GM15510 (cell line): ENCODE measurements around the gene NEXN.

Source experiments
- POLR2A ChIP-seq: IDR thresholded peaks from 3 replicates; pipeline ENCODE4 v1.6.1; 2011; ENCODE audit warnings: borderline replicate concordance; ENCODE audit not compliant: insufficient read length; ENCODE audit errors: extremely low read depth

Gene NEXN

GRCh38 chr1:77888781-77889642, 588 bp downstream of the NEXN start:
- TF ChIP-seq POLR2A: no peak

DNA sequence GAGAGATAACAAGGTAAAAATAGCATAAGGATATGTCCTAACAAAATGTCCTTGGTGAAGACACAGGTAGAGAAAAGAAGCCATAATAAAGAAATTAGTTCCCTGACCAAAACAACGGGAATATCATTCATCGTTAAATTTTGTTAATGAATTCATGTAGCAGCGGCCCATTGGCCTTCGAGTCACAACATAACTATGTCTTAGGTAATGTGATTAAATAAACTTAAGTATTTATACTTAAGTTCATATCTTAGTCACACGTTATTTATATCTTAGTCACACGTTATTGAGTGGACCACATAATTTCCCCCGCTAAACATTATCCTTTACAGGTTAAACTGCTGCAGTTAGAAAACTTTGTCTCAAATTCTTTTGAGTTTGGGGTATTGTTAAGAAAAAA, 1.2 kb downstream of the NEXN start:
- TF ChIP-seq POLR2A: no peak

DNA sequence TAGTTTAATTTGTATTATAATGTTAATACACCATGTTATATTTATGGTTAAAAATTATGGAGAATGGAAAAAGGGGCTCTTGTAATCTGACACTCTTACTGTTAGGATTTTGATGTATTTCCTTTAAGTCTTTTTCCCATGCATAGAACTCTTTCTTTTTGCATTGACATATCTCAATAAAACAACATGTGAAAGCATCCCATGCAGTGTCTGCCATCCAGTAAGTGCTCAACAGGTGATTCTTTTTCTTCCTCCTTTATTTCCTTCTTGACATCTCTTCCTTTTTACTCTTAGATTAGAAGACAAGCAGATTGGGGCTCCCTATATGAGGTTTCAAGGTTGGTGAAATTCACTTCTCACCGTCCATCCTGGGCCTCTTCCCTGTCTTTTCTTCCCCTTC, 2.8 kb downstream of the NEXN start:
- no peak for TF ChIP-seq POLR2A

- no peak for TF ChIP-seq POLR2A
These were observed 11.4 kb downstream of the NEXN start for GRCh38 chr1:77899647-77900320.

DNA sequence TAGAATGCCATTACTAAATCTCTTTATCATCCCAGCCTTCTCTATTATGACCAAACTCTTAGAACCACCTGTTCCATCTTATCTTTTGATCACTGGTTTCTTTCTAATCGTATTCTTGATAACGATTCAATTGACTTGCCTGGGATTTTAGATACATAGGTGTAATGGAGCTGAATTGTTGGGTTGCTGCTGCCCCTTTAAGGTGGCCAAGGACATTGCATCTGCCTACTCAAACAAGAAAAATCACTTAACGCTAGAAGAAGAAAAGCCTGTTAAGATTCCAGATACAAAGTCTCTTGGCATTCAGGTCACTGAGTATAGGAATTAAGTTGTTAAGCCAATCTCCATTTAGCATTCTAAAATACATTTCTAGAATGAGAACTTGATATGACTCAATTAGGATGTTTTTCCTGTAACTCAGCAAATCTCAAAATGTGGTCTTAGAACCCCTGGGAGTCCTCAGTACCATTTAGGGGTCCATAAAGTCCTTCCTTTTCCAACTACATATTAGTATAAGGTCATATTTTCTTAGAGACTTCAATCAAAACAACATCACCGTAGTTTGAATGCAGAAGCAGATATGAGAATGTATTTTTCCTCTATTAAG, 12.4 kb downstream of the NEXN start:
- no peak for TF ChIP-seq POLR2A

DNA sequence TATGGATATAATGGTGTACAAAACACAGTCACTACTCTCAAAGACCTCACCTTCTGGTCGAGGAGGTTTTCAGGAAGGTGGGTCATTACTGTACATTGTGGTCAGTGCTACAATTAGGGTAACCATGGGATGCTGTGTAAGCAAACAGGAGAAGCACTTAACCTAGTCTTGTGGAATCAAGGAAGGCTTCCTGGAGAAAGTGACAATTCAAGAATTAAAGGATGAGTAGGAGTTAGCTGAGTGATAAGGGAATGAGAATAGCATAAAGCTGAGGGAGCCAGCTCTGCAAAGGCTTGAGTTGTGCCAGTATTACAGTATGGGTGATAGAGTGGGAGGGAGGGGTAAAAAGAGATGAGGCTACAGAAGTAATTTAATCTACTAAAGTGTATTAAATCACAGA, 17.2 kb downstream of the NEXN start:
- no peak for TF ChIP-seq POLR2A

- no peak for TF ChIP-seq POLR2A
These were observed 17.7 kb downstream of the NEXN start for GRCh38 chr1:77906019-77906545.

GRCh38 chr1:77906624-77907023, 18.2 kb downstream of the NEXN start:
- no peak for TF ChIP-seq POLR2A

GRCh38 chr1:77910116-77910515, 21.7 kb downstream of the NEXN start:
- TF ChIP-seq POLR2A: no peak

GRCh38 chr1:77925518-77925917, 37.1 kb downstream of the NEXN start:
- TF ChIP-seq POLR2A: no peak

GRCh38 chr1:77925956-77926355, 37.5 kb downstream of the NEXN start:
- TF ChIP-seq POLR2A: no peak

DNA sequence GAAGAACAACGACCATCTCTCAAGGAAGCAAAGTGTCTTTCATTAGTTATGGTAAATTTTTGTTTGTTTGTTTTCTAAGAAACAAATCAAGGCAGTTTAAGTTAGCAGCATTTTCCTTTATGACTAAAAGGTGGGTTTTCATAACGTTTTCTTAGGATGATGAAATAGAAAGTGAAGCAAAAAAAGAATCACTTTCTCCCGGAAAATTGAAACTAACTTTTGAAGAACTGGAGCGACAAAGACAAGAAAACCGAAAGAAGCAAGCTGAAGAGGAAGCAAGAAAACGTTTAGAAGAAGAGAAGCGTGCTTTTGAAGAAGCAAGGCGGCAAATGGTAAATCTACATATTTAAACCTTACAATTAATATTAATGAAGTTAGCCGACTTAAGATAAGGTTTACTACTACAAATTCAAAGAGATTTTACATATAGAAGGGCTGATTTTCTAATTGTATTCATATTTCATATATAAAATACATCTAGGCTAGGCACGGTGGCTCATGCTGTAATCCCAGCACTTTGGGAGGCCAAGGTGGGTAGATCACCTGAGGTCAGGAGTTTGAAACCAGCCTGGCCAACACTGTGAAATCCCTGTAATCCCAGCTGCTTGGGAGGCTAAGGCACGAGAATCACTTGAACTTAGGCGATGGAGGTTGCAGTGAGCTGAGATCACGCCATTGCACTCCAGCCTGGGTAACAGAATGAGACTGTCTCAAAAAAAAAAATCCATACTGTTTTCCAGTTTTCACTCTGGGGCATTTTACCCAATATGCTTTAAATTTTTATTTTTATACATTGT, 38.3 kb downstream of the NEXN start:
- TF ChIP-seq POLR2A: no peak

DNA sequence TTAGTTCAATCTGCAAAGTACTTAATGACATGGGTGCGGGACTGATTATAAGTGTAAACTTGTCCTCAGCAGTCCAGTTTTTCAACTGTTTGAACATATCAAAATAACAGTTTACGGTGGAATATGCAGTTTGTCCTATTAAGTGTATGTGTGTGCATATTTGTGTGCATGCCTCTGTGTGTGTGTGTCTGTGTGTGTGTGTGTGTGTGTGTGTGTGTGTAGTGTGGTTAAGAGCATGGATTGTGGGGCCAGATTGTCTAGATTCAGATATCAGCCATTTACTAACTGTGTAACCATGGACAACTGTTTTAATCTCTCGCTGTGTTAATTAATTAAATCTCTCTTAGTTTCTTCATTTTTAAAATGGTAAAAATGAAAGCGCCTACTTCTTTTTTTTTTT, 39.0 kb downstream of the NEXN start:
- TF ChIP-seq POLR2A: no peak

DNA sequence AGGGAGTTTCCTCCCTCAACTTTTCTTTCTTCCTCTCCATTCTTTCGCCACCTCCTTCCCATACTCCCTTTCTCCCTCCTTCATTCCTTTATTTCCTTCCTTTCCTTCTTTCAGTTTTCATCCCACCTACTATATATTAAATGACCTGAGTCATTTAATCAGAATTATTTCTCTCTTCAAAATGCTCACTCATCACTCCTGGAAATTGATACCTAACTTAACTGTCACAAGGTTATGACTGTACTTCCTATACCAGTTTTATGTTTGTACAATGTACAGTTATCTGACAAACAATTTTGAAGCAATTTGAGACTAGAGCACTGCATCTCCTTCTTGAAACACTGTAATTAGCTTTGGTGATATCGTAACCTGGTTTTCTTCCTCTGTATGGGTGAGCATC, 41.4 kb downstream of the NEXN start:
- no peak for TF ChIP-seq POLR2A

GRCh38 chr1:77938651-77939050, 50.2 kb downstream of the NEXN start:
- no peak for TF ChIP-seq POLR2A
